Stimulated activated naive CD8-positive, alpha-beta T cell treated with anti-CD3 and anti-CD28 coated beads, Interleukin-15, Interleukin-2, amounts not matched to agents 100 U/mL and 50 U/mL, for 24 hours (primary cell): ENCODE data around the gene RALGPS1.

Experiments
- ATAC-seq: fragments of 150-1000 bp; cut with Tn5 transposase; one replicate; pipeline ENCODE4 v1.10.0; 2021
- DNase-seq: peaks from one replicate; pipeline ENCODE4 v3.0.0; 2021

Gene RALGPS1

GRCh38 chr9:127122176-127123063 lies 207.8 kb downstream of the RALGPS1 start, which contains the start of gene ANGPTL2:
ANGPTL2 (minus strand) TSS chr9:127122635; CDS start chr9:127108731, 13,904 bp downstream.
- peak; percentile 51 for ATAC-seq
- DNase-seq, result peak; percentile 25

- no peak for DNase-seq
- no peak for ATAC-seq
Observed at GRCh38 chr9:127123064-127123890, 208.7 kb downstream of the RALGPS1 start.

- no peak for DNase-seq
- ATAC-seq, result no peak
Observed at GRCh38 chr9:127124111-127124531, 209.5 kb downstream of the RALGPS1 start.

- DNase-seq (no peak), ATAC-seq (no peak)
Observed at GRCh38 chr9:127124792-127125191, 210.2 kb downstream of the RALGPS1 start.

- ATAC-seq (no peak), DNase-seq (no peak)
Observed at GRCh38 chr9:127126971-127127370, 212.4 kb downstream of the RALGPS1 start.

GRCh38 chr9:127128341-127129072 lies 213.9 kb downstream of the RALGPS1 start:
- DNase-seq (no peak), ATAC-seq (no peak)

- DNase-seq, result no peak
- ATAC-seq, result no peak
Observed at GRCh38 chr9:127129073-127129717, 214.6 kb downstream of the RALGPS1 start.

- ATAC-seq (no peak), DNase-seq (no peak)
Observed at GRCh38 chr9:127129718-127130085, 215.1 kb downstream of the RALGPS1 start.

- no peak for ATAC-seq
- no peak for DNase-seq
Observed at GRCh38 chr9:127130235-127130634, 215.7 kb downstream of the RALGPS1 start.

- ATAC-seq (no peak), DNase-seq (no peak)
Observed at GRCh38 chr9:127130661-127131538, 216.3 kb downstream of the RALGPS1 start.

GRCh38 chr9:127131871-127132270 lies 217.3 kb downstream of the RALGPS1 start:
- ATAC-seq (no peak), DNase-seq (no peak)

GRCh38 chr9:127132375-127132774 lies 217.8 kb downstream of the RALGPS1 start:
- ATAC-seq, result no peak
- DNase-seq, result no peak

GRCh38 chr9:127132921-127133647 lies 218.5 kb downstream of the RALGPS1 start:
- no peak for DNase-seq

GRCh38 chr9:127133739-127134167 lies 219.2 kb downstream of the RALGPS1 start:
- DNase-seq, result no peak
- no peak for ATAC-seq

More at GRCh38 chr9:127132921-127133647, 218.5 kb downstream of the RALGPS1 start:
- no peak for ATAC-seq

- ATAC-seq (no peak), DNase-seq (no peak)
Observed at GRCh38 chr9:127135056-127135745, 220.6 kb downstream of the RALGPS1 start.

GRCh38 chr9:127136081-127136879 lies 221.7 kb downstream of the RALGPS1 start:
- DNase-seq (no peak), ATAC-seq (no peak)

- ATAC-seq (no peak), DNase-seq (no peak)
Observed at GRCh38 chr9:127136880-127137639, 222.5 kb downstream of the RALGPS1 start.
